NCI-H524 treated with DMSO at 0.1 percent for 48 hours (cell line): ENCODE measurements around the gene PRH1.

ENCODE experiments used
- DNase-seq: peaks from one replicate; lab custom pipeline; 2025; lab: John Stamatoyannopoulos, UW

Gene PRH1

GRCh38 chr12:10838461-10838860 lies 45.6 kb downstream of the PRH1 start:
- no peak for DNase-seq
